ENCODE results near the gene NAAA.
A peak's percentile ranks its signal among the peaks of the same experiment; 100 is the strongest.
"Not testable (repeated sequence)": the region's sequence is repeated elsewhere in the genome, so short reads cannot be mapped to it uniquely, and the experiment has no call there.

The NAAA gene

DNA sequence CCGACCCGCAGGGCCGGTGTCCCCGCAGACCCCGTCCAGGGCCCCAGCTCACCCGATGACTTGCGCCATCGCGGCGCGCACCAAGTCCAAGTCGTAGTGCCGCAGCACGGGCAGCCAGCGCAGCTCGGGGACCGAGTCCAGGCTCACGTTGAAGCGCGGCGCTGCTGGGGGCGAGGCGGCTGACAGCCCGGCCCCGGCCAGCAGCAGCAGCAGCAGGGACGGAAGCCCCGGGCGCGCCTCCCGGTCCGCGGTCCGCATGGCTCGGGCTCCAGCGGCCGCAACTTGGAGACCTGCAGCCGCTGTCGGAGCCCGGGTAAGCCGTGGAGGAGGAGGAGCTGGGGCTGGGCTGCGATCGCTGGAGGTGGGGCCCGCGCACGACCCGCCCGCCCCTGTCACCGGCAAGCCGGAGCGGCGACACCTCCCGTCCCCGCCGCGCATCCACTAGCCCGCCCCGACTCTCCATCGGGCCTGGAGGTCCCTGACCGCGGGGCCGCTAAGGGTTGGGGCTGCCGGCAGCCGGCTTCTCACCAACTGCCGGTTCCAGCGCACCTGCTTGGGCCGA is at the start of gene NAAA:
Gene NAAA (minus strand): TSS at position 322 of the 562 bp plus-strand sequence. CDS start 64 bp downstream, at position 258.
- DNase-seq (ENCODE audit: low spot score), result peak; percentile 17

DNA sequence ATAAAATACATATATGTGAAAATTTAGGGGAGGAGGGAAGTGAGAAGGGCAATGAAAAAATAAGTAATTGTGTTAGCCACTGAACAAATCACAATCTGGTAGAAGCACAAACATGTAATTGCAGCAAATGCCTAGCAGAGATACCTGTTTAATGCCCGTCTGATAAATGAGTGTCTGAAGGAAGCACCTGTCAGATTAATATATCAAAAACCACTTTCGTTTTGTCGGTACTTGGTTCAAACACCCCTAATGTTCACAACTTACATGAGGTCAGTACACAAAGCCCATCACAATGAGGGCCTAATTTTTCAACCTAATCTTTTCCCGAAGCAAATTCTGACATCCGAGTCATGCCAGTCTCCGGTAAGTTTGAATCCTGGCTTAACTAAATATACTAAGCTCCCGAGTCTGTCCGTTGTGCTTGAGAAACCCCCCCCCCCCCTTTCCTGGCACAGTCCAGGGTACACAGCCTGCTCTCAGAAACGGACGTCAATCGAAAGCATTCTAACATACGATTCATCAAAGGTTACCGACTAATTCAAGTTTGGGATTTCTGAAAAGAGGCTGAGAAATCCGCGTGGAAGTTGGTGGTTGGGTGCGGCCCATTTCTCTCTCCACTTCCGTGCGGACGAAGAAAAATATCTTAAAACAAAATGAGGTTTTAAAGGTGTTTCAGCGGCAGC is 49.2 kb upstream of the NAAA start:
- no peak for DNase-seq (ENCODE audit: low spot score)

DNA sequence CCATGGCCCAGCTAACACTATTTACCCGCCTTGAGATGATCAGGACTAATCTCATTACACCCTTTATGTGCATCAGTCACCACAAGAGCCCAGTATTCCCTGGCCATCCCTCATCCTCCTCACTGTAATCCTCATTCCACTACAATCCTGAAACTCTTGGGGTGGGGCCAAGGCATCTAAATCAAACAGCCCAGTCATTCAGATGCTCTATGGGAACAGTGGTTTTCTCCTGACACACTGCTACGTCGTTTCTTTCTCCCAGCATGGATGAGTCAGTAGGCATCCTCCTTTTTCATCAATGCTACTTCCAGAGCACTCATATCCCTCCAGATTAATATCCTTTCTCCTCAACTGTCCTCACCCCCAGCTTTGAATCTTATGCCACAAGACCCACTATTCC is 44.3 kb upstream of the NAAA start:
- DNase-seq (ENCODE audit: low spot score), result no peak

DNA sequence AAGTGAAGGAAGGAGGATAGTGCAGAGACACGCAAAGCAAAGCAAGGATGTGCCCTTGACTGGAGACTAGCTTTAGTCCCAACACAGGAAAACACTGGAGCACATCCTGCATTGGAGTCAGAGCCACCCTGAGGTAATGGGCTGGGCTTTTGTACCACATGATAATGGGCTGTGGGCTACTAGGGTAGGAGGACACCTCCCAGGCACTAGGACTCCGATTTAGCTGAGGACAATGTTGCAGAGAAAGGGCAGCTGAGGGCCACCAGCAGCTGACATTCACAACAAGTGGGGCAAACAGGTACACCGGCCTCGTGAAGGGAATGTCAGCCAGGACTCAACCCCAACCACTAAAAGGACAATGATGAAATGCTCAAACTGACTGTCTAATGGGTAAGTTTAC is 39.8 kb upstream of the NAAA start:
- no peak for DNase-seq (ENCODE audit: low spot score)

DNA sequence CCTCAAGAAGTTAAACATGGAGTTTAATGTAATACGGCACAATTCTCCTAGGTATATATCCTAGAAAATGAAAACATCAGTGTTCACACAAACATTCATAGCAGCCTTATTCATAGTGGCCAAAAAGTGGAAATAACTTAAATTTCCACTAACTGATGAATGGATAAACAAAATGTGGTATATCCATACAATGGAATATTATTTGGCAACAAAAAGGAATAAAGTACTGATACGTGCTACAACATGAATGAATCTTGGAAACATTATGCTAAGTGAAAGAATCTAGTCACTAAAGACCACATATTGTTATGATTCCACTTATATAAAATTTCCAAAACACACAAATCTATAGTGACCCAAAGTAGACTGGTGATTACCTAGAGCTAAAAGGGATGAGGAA is 35.4 kb upstream of the NAAA start:
- no peak for DNase-seq (ENCODE audit: low spot score)

DNA sequence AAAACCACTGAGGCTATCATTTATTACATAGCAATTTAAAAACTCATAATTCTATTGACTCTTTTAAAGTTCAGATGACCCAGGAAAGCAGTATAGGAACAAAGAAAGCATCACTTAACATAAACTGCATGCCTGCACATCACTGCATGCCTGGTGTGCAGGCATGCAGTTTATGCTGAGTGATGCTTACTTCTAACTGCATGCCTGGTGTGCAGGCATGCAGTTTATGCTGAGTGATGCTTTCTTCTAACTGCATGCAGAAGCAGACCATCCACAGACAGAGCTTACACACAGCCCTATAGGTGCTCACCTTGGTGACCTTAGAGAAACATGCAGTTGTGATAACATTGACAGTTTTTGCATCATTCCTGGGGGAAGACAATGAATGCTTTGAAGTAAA is 33.0 kb upstream of the NAAA start:
- no peak for DNase-seq (ENCODE audit: low spot score)

DNA sequence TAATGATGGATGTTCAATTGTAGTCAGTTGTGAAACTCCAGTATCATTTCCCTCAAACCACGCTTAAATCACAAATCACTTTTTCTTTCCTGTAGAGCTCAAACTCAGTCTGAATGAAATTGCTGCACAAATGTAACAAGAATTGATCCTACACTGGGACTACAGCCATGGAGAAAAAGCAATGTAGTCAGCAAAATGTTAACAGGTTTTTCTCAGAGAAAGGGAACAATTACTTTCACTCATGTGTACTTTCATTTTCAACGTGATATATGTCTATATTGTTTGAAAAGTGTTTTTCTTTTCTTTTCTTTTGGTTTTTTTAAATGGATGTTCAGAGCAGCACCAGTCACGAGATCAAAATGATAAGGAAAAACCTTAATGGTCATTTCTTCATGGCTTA is 27.3 kb upstream of the NAAA start:
- DNase-seq (ENCODE audit: low spot score), result no peak

DNA sequence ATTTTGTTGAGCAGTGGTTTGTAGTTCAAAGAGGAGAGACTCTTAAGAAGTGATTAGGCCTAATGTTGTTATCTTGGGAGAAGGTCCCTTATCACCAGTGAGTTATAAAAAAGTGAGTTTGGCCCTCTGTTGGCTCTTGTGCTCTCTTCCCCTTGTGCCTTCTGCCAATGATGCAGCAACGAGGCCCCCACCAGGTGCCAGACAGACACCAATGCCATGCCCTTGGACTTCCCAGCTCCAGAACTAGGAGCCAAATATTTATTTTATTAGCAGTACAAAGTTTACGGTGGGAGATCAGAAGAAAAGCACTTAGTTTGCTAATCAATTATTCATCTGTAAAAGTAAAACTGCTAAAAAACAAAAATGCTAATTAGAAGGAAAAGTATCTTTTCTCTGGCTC is 22.7 kb upstream of the NAAA start:
- no peak for DNase-seq (ENCODE audit: low spot score)

DNA sequence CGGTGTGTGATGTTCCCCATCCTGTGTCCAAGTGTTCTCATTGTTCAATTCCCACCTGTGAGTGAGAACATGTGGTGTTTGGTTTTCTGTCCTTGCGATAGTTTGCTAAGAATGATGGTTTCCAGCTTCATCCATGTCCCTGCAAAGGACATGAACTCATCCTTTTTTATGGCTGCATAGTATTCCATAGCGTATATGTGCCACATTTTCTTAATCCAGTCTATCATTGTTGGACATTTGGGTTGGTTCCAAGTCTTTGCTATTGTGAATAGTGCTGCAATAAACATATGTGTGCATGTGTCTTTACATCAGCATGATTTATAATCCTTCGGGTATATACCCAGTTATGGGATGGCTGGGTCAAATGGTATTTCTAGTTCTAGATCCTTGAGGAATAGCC is 21.3 kb upstream of the NAAA start:
- not testable (repeated sequence) for DNase-seq (ENCODE audit: low spot score)

DNA sequence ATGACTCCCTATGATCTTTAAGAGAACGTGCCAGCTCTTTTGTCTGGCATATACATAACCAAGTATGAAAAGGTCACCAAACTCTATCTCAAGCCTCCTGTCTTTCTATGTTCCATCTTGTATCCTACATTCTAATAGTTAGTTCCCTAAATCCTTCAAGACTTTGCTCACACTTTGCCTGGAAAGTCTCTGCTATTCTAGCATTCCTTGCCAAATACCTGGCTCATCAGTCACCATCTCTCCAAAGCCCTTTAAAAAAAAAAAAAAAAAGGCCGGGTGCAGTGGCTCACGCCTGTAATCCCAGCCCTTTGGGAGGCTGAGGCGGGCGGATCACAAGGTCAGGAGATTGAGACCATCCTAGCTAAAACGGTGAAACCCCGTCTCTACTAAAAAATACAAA is 17.7 kb upstream of the NAAA start:
- not testable (repeated sequence) for DNase-seq (ENCODE audit: low spot score)

DNA sequence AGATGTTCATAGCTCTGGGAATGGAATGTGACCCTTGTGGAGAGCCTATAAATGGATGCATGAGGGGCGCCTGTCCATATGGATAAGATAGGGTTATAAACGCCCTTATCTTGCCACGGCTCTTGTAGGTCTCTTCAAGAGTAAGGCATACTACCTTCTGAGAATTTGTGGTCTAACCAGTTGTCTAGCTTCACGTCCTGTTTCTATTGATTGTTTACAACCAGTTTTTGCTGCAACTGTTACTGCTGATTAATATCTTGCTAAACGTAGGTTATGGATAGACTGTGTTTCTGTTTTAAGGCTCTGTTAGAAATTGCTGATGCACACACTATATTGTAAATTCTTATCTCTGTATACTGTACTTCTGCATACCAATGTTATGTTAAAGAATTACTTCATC is 14.0 kb upstream of the NAAA start:
- not testable (repeated sequence) for DNase-seq (ENCODE audit: low spot score)

DNA sequence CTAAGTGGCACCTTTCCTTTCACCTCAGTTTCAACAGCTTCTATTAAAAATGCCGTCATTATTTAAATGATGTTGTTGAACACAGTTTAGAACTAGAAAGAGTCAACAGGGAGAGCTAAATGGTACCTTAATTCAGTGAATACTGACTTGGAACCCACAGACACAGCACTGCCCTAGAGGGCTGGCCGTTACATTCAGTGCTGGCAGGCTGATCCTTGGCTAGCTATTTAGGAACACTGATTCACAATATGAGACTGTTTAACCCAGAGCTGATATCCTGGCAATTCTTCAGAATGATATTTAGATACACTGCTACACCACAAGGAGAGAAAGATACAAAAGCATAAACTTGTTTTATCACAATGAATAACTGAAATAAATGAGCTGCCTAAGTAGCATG is 12.7 kb upstream of the NAAA start:
- no peak for DNase-seq (ENCODE audit: low spot score)

DNA sequence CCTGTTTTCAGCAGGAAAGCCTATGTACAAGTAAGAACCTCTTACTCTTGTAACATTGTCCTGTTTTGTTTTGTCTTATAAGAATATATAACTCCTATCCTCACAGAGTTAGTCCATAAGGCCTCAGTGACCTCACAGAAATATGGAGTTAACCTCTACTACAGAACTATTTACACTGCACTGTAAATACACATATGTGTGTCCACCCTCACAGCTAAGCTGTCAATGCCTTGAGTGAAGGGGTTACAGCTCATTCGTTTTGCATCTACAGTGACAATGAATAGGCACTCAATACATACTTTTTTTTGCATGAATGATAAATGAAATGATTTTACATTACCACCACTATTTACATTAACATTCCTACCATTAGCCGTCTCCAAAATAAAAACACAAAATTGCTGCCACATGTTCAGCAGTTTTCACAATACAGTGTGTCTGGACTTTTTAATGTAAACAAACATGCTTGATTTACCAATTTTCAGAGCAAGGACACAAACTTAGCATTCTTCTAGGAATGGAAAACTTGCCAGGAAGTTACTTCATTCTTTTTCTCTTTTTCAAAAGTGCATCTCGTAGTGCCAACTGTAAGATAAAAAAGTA is 9.5 kb upstream of the NAAA start:
- no peak for DNase-seq (ENCODE audit: low spot score)

DNA sequence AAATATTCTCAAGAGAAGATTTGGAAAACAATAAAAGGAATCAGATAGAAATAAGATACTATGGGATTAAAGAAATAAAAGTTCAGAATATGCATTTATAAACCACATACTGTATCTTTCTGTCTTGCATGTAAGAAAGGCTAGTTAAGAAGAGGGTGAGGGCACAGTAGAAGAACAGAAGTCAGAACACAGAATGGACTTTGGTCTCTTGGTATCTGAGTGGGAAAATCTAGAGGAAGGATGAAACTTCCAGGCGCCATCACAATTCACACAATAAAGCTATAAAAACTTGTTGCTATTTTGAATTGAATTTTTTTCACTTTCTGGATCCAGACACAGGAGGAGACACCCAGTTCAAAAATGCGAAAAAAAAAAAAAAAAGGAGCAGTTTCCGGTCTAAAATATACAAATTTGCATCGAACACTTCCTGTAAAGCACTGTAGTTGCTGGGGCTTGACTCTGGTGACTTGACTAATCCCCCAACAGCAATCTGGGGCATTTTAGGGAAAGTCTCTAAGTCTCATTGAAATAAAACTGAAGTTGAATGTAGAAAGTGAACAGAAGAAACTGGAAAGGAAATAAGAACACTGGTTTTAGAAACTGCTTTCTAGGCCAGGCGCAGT is 8.1 kb upstream of the NAAA start:
- no peak for DNase-seq (ENCODE audit: low spot score)

DNA sequence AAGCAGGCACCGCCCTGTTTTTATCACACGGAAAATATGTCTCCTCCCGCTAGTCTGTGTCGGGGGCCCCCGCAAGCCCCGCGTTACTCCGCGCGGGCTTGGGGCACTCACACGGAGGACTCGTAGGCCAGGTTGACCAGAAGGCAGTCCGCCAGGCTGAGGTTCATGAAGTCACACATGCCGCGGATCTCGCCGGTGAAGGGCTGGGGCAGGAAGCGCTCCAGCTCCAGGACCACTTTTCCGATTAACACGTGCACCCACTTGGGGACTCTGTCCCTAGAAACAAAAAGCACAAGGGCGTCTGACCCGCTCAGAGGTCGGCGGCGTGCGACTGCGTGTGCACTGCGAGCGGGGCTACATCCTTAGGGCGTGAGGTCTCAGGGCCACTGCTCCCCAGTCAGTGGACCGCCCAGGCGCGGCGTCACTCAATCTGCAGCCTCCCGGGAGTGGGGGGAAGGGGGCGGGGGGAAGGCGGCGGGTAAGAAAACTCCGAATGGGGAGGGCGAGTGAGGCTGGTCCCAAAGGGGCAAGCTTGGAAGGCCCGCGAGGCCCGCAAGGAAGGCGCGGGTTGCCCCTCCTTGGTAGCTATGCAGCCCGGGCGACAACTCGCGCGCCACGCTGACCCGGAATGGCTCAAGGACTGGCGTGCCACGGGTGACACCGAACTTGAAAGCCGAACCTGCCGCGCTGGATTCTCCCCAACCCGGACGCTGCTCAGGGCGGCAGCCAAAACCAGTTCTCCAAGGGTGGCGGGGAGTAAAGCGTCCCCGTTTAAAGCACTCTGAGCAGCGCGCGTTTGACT is 722 bp downstream of the NAAA start:
- DNase-seq (ENCODE audit: low spot score), result peak; percentile 40

DNA sequence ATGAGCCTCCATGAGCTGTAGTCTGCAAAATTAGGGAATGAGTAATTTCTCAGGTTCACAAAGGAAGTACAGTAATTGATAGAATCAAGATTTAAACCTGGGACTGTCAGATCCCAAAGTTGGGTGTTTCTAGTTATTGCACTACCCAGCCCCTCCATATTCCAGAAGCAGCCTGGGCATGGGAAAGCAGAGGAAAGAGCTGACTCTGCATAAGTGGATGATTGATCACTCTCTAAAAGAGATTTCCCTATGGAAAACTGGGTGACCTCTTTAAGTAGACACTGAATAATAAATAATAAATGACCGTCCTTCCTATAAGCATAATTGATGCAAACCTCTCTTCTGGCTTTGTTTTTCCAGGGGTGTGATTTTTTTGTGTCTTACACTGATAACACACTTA is 5.2 kb downstream of the NAAA start:
- DNase-seq (ENCODE audit: low spot score), result no peak

DNA sequence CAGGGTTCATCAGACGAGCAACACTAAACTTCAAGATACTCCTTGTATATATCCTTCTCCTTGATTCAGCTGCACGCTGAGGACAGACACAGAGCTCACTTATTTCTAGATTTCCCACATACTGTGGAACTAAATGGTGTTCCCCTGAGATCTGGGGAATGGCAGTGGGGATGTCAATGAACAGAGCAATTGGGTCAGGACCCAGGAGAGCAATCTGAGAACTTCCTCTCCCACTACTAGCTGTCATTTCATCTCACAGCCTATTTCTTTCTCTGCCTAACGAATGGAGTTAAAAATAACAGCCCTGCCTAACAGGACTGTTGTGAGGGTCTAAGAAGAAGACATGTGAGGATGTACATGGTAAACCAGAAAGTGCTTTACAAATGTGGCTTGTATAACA is 10.7 kb downstream of the NAAA start:
- no peak for DNase-seq (ENCODE audit: low spot score)

DNA sequence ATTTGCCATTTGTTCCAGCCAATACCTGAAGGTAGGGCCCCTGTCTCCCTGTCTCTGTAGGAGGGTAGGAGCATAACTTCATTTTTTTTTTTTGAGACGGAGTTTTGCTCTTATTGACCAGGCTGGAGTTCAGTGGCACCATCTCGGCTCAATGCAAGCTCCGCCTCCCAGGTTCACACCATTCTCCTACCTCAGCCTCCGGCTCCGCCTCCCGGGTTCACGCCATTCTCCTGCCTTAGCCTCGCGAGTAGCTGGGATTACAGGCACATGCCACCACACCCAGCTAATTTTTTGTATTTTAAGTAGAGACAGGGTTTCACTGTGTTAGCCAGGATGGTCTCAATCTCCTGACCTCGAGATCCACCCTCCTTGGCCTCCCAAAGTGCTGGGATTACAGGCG is 15.9 kb downstream of the NAAA start:
- not testable (repeated sequence) for DNase-seq (ENCODE audit: low spot score)

DNA sequence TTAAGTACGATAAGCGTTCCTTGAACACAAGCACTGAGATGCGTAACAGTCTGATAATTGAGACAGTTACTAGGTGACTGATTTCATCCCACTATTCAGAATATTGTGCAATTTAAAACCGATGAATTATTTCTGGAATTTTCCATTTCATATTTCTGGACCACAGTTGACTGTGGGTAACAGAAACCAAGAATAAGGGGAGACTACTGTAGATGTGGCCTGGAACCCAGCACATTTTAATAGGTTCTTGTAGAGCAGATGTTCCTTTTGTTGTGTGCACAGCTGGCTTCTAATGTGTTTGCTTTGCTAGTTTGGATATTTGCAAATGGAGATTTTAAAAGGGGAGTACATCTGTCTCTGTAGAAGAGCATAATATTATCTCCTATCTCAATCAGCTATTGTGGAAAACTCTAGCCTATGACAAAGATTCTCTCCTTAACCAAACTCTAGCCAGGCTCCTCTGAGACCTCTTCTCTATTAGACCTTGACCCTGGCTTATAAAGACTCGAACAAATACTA is 16.4 kb downstream of the NAAA start:
- no peak for DNase-seq (ENCODE audit: low spot score)

DNA sequence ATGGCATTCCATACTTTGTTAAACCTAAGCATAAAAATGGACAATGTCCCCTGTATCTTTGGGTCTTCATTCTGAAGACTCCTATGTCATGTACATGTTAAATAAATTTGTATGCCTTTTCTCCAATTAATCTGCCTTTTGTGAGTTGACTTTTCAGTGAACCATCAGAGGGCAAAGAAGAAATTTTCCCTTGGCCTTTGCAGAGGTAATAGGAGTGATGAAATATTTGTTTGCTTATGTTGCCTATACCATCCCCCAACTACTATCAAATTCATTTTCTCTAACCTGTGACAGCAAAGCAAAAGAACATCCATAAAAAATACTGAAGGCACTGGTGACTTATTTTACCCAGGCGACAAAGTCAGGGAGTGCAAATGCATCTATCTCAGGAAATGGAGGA is 18.2 kb downstream of the NAAA start:
- DNase-seq (ENCODE audit: low spot score), result no peak

DNA sequence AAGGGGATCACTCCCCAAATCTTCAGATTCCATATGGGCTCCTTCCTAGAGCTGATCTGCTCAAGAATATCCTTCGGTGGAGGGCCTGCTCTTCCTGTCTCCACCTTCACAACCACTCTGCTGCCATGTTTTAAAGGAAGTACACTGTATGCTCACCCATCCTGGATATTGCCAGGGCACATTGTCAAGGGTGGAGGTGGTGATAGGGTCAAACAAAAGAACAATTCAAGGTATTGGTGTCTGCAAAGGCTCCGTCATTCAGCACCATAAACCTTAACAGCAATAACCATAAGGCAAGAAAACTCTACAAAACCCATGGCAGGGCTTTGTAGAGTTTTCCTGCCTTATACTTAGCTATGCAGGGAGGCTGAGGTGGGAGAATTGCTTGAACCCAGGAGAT is 18.9 kb downstream of the NAAA start:
- no peak for DNase-seq (ENCODE audit: low spot score)

DNA sequence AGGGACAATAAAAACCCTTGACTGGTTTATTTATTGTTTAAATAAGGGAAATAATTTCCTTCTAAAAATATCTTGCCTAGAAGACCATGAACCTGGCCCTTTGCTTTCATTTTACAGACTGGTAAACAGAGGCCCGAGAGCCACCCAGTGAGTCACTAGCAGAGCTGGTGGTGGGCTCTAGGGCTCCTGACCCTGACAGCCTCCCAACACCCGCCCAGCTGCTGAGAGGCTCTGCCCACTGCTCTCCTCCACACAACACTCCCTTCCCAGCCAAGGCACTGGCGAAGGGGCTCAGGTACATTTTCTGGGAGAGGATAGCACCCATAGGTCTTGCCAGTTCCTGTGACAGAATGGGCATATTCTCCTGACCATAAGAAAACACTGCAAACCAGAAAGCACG is 20.5 kb downstream of the NAAA start:
- DNase-seq (ENCODE audit: low spot score), result no peak

Measured in pons (tissue), 1 donor.